DOHH2 (cell line): Measurements from ENCODE around the gene CCDC6.

Experiments used
- CTCF ChIP-seq: fragments of 200-600 bp; sonication (generic); IDR thresholded peaks from one replicate; pipeline ENCODE4 v1.5.1; 2014; ENCODE audit warnings: antibody characterized with exemption, mild to moderate bottlenecking, low read depth, low read length; ENCODE audit not compliant: poor library complexity, severe bottlenecking
- EZH2phosphoT487 ChIP-seq: fragments of 200-600 bp; sonication (generic); IDR thresholded peaks from 2 replicates; pipeline ENCODE4 v1.6.1; 2017; ENCODE audit warnings: borderline replicate concordance, mild to moderate bottlenecking, antibody characterized with exemption, low read length, moderate library complexity, mixed read lengths

- TF ChIP-seq EZH2phosphoT487 = no peak
- no peak for TF ChIP-seq CTCF
Measured at GRCh38 chr10:59907537-59907917, 1.2 kb upstream of the CCDC6 start.
